Loucy (cell line): ENCODE results near the gene CD1D.
"Not testable (repeated sequence)": the region's sequence is repeated elsewhere in the genome, so short reads cannot be mapped to it uniquely, and the experiment has no call there.

Experiments
- H2AFZ ChIP-seq: fragments of 200-600 bp; sonication (generic); 2 replicates; pipeline ENCODE4 v1.6.0; 2016; ENCODE audit warnings: antibody characterized with exemption, mild to moderate bottlenecking, low read length, moderate library complexity
- H3F3A ChIP-seq: fragments of 200-600 bp; 2 replicates; pipeline ENCODE4 v1.6.0; 2016; ENCODE audit warnings: antibody characterized with exemption, low read depth, mild to moderate bottlenecking
- H3K27me3 ChIP-seq: fragments of 200-600 bp; sonication (generic); 2 replicates; pipeline ENCODE4 v1.6.1; 2014; ENCODE audit warnings: low read length, mild to moderate bottlenecking; ENCODE audit not compliant: insufficient read depth, poor library complexity, severe bottlenecking
- H3K36me3 ChIP-seq: fragments of 200-600 bp; sonication (generic); 2 replicates; pipeline ENCODE4 v1.6.1; 2016; ENCODE audit warnings: low read length; ENCODE audit not compliant: insufficient read depth
- H3K4me1 ChIP-seq: fragments of 200-600 bp; sonication (generic); 2 replicates; pipeline ENCODE4 v1.5.1; 2014; ENCODE audit warnings: low read length, mild to moderate bottlenecking; ENCODE audit not compliant: insufficient read depth, poor library complexity, severe bottlenecking
- H3K4me2 ChIP-seq: fragments of 200-600 bp; sonication (generic); 2 replicates; pipeline ENCODE4 v1.6.0; 2014; ENCODE audit warnings: antibody characterized with exemption, low read length, low read depth, mild to moderate bottlenecking; ENCODE audit not compliant: poor library complexity, severe bottlenecking
- H3K4me3 ChIP-seq: fragments of 200-600 bp; sonication (generic); 2 replicates; pipeline ENCODE4 v1.5.1; 2014; ENCODE audit warnings: low read length, mild to moderate bottlenecking, mixed read lengths; ENCODE audit not compliant: poor library complexity, severe bottlenecking
- H3K79me2 ChIP-seq: fragments of 200-600 bp; sonication (generic); 2 replicates; pipeline ENCODE4 v1.6.1; 2014; ENCODE audit warnings: low read length; ENCODE audit not compliant: insufficient read depth
- H3K9ac ChIP-seq: fragments of 200-600 bp; sonication (generic); 2 replicates; pipeline ENCODE4 v1.6.0; 2014; ENCODE audit warnings: mild to moderate bottlenecking, low read depth, low read length, moderate library complexity; ENCODE audit not compliant: poor library complexity, severe bottlenecking
- H3K9me2 ChIP-seq: fragments of 200-600 bp; sonication (generic); replicated peaks from 2 replicates; pipeline ENCODE4 v1.6.1; 2016; ENCODE audit warnings: low read depth, low read length, mixed read lengths
- H3K9me3 ChIP-seq: fragments of 200-600 bp; sonication (generic); 2 replicates; pipeline ENCODE4 v1.6.1; 2014; ENCODE audit warnings: mild to moderate bottlenecking, antibody characterized with exemption, low read length, low read depth; ENCODE audit not compliant: insufficient read depth
- H4K20me1 ChIP-seq: fragments of 200-600 bp; sonication (generic); 2 replicates; pipeline ENCODE4 v1.6.0; 2014; ENCODE audit warnings: antibody characterized with exemption, low read length, mild to moderate bottlenecking; ENCODE audit not compliant: insufficient read depth, poor library complexity, severe bottlenecking
- CTCF ChIP-seq: fragments of 200-600 bp; sonication (generic); conservative IDR thresholded peaks from 2 replicates; pipeline ENCODE4 v1.5.1; 2014; ENCODE audit warnings: mild to moderate bottlenecking, antibody characterized with exemption, low read length
- EZH2phosphoT487 ChIP-seq: fragments of 200-600 bp; IDR thresholded peaks from 2 replicates; pipeline ENCODE4 v1.6.1; 2018; ENCODE audit warnings: antibody characterized with exemption, mild to moderate bottlenecking, moderate library complexity, borderline replicate concordance

CD1D gene

GRCh38 chr1:158169105-158169504 is 11.6 kb upstream of the CD1D start:
- H3K4me2 ChIP-seq, result no peak overlapping the region
- no peaks in the 10 kb centered on the region for H3K79me2 ChIP-seq
- no peaks in the 10 kb centered on the region for H3K9me3 ChIP-seq
- no peaks in the 10 kb centered on the region for H3K4me1 ChIP-seq
- H3K4me3 ChIP-seq, result no peak overlapping the region
- H3K9me2 ChIP-seq, result no peaks in the 10 kb centered on the region
- no peak overlapping the region for H2AFZ ChIP-seq
- peaks cover 8% of the 10 kb centered on the region for H3K27me3 ChIP-seq
- TF ChIP-seq EZH2phosphoT487 (no peak), CTCF (no peak)
- H3K36me3 ChIP-seq, result no peaks in the 10 kb centered on the region
- no peaks in the 10 kb centered on the region for H4K20me1 ChIP-seq
- H3K9ac ChIP-seq, result no peak overlapping the region
- no peaks in the 10 kb centered on the region for H3F3A ChIP-seq

- not testable (repeated sequence) for H3K9me3 ChIP-seq, H4K20me1 ChIP-seq, H2AFZ ChIP-seq, H3F3A ChIP-seq, H3K9me2 ChIP-seq, H3K9ac ChIP-seq, H3K4me3 ChIP-seq, H3K4me1 ChIP-seq, H3K79me2 ChIP-seq, H3K36me3 ChIP-seq, H3K4me2 ChIP-seq
- H3K27me3 ChIP-seq, result peaks cover 41% of the 10 kb centered on the region
Measured at GRCh38 chr1:158175915-158176314, 4.8 kb upstream of the CD1D start.

- Histone ChIP-seq H3K27me3 (peaks cover 46% of the 10 kb centered on the region), H3K79me2 (no peaks in the 10 kb centered on the region), H2AFZ (no peak overlapping the region), H3K4me3 (no peak overlapping the region), H3K36me3 (no peaks in the 10 kb centered on the region), H3F3A (no peaks in the 10 kb centered on the region), H3K4me1 (peaks cover 10% of the 10 kb centered on the region), H4K20me1 (no peaks in the 10 kb centered on the region), H3K4me2 (no peak overlapping the region), H3K9ac (no peak overlapping the region), H3K9me2 (no peaks in the 10 kb centered on the region), H3K9me3 (no peaks in the 10 kb centered on the region)
- no peak for TF ChIP-seq EZH2phosphoT487
- no peak for TF ChIP-seq CTCF
Measured at GRCh38 chr1:158176399-158176798, 4.3 kb upstream of the CD1D start.

- H3F3A ChIP-seq, H3K4me2 ChIP-seq, H3K9ac ChIP-seq, H3K9me2 ChIP-seq, H3K4me3 ChIP-seq, H3K36me3 ChIP-seq, H3K79me2 ChIP-seq, H2AFZ ChIP-seq, H3K9me3 ChIP-seq, H4K20me1 ChIP-seq: not testable (repeated sequence)
- Histone ChIP-seq H3K4me1 (peaks cover 10% of the 10 kb centered on the region), H3K27me3 (peaks cover 53% of the 10 kb centered on the region)
Measured at GRCh38 chr1:158176849-158177699, 3.6 kb upstream of the CD1D start.
